GM12892 (cell line): Measurements from ENCODE around the gene ZNF521.

Source experiments
- DNase-seq: peaks from one replicate; pipeline ENCODE4 v3.0.0; 2011; ENCODE audit not compliant: insufficient read length
- FAIRE-seq: peaks from 2 replicates; lab custom pipeline; 2011; peaks lifted over from hg19 to GRCh38; lab: Jason Lieb, UNC
- POLR2A ChIP-seq: IDR thresholded peaks from 2 replicates; pipeline ENCODE4 v1.6.1; 2011; ENCODE audit warnings: low read depth, low read length, control low read depth
- POLR2AphosphoS5 ChIP-seq: IDR thresholded peaks from 2 replicates; pipeline ENCODE4 v1.6.1; 2011; ENCODE audit warnings: low read depth, low read length, control low read depth
- TAF1 ChIP-seq: IDR thresholded peaks from 2 replicates; pipeline ENCODE4 v1.6.1; 2011; ENCODE audit warnings: low read depth, mild to moderate bottlenecking, control low read depth, low read length, borderline replicate concordance

ZNF521 gene

DNA sequence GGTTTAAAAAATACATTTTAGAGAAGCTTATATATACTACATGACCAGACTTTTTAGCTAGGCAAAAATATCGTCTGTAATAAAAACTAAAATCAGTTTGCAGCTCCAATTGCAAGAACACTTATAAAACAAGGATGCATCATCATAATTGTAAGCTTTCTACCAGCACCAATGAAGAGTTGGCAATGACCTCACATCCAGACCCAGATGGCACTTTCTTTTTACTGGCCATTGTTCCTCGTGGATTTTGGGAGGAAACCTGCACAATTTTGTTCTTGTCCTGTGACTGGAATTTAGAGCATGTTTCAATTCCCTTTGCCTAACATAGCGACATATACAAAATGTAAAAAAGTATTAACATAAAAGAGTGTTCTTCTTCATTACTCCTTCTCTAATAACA is 174.3 kb downstream of the ZNF521 start:
- TF ChIP-seq POLR2AphosphoS5 (no peak), TAF1 (no peak), POLR2A (no peak)
- no peak for FAIRE-seq
- no peak for DNase-seq

- FAIRE-seq = no peak
- TF ChIP-seq TAF1 (no peak), POLR2AphosphoS5 (no peak), POLR2A (no peak)
- no peak for DNase-seq
Measured at GRCh38 chr18:25176518-25177042, 175.4 kb downstream of the ZNF521 start.

GRCh38 chr18:25175558-25176517 is 176.1 kb downstream of the ZNF521 start:
- TF ChIP-seq TAF1 (no peak), POLR2AphosphoS5 (no peak), POLR2A (no peak)
- DNase-seq = no peak
- no peak for FAIRE-seq

DNA sequence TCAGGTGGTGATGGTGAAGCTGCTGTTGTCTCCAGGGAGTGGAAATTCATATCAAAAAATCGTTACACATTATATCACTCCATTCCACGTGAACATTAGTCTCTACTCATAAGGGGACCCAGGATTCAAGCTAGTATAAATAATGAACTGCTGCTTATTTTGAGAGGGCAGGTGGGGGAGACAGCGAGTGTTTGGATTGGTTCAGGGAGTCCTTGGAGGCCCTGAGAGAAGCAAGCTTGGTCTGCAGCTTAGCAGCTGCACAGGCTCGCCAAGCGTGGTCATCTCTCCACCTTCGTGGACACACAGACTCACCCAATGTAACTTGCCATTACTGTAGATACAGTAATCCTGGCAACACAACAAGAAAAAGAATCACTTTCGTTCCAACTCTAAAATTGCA is 177.6 kb downstream of the ZNF521 start:
- no peak for FAIRE-seq

GRCh38 chr18:25171334-25171733 is 180.6 kb downstream of the ZNF521 start:
- FAIRE-seq = no peak
- no peak for DNase-seq
- TF ChIP-seq TAF1 = no peak
- no peak for TF ChIP-seq POLR2AphosphoS5
- TF ChIP-seq POLR2A = no peak

More for the DNA sequence above, 177.6 kb downstream of the ZNF521 start:
- no peak for TF ChIP-seq POLR2A
- TF ChIP-seq POLR2AphosphoS5 = no peak
- no peak for TF ChIP-seq TAF1
- no peak for DNase-seq

DNA sequence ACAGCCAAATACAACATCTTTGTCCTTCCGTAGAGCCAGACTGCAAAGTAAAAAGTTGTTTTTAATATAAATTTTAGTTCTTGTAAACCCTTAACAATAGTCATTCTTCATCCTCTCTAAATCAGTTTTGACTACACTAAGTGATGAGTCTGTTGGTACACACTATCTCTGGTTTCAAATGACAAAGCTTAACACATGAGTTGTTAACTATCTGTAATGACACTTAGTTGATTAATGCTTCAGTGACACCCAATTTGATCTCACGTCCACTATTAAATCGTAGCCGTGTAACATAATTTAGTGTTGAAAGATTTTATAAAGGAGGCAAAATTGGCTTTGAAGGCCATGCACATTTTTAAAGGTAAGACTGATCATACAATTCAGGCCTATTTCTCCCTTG is 181.6 kb downstream of the ZNF521 start:
- FAIRE-seq (no peak), DNase-seq (no peak)
- TF ChIP-seq POLR2AphosphoS5 (no peak), TAF1 (no peak), POLR2A (no peak)

DNA sequence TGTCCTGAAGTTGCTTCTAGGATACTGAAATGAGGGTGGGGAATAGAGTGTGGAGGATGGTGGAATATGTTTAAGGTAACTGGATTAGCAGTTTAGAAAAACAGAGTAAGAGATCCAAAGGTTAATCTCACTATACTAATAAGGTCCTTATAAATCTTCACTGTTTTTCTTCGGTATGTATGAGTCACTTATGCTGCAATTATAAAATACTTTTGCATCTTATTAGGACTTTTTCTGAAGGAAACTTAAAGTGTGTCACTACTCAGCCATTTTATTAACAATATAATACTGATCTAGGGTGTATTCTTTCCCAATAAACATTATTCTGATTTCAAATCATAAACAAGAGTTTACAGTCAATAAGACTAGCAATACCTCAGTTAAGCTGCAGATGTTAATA is 182.3 kb downstream of the ZNF521 start:
- FAIRE-seq = no peak
- TF ChIP-seq TAF1 (no peak), POLR2AphosphoS5 (no peak), POLR2A (no peak)
- no peak for DNase-seq

- no peak for DNase-seq
- FAIRE-seq = no peak
- TF ChIP-seq POLR2AphosphoS5 (no peak), TAF1 (no peak), POLR2A (no peak)
Measured at GRCh38 chr18:25167612-25168410, 184.2 kb downstream of the ZNF521 start.

GRCh38 chr18:25166113-25166512 is 185.9 kb downstream of the ZNF521 start:
- FAIRE-seq = no peak
- no peak for DNase-seq
- TF ChIP-seq POLR2AphosphoS5 (no peak), TAF1 (no peak), POLR2A (no peak)

GRCh38 chr18:25164848-25165811 is 186.8 kb downstream of the ZNF521 start:
- DNase-seq = peak; percentile 8
- TF ChIP-seq TAF1 = no peak
- TF ChIP-seq POLR2AphosphoS5 = no peak
- no peak for TF ChIP-seq POLR2A
- peak; percentile 88 for FAIRE-seq
